GM19239 (cell line): ENCODE results near the gene GPC5.
"Not testable (repeated sequence)": the region's sequence is repeated elsewhere in the genome, so short reads cannot be mapped to it uniquely, and the experiment has no call there.

Source experiments
- DNase-seq: peaks from one replicate; pipeline ENCODE4 v3.0.0; 2011; ENCODE audit warnings: low spot score; ENCODE audit not compliant: insufficient read length
- FAIRE-seq: peaks from 2 replicates; lab custom pipeline; 2011; peaks lifted over from hg19 to GRCh38; lab: Jason Lieb, UNC

Gene GPC5

GRCh38 chr13:92621985-92622384 lies 1223.6 kb downstream of the GPC5 start:
- no peak for FAIRE-seq

GRCh38 chr13:92622905-92623304 lies 1224.5 kb downstream of the GPC5 start:
- FAIRE-seq: no peak
- no peak for DNase-seq

More at GRCh38 chr13:92621985-92622384, 1223.6 kb downstream of the GPC5 start:
- no peak for DNase-seq

DNA sequence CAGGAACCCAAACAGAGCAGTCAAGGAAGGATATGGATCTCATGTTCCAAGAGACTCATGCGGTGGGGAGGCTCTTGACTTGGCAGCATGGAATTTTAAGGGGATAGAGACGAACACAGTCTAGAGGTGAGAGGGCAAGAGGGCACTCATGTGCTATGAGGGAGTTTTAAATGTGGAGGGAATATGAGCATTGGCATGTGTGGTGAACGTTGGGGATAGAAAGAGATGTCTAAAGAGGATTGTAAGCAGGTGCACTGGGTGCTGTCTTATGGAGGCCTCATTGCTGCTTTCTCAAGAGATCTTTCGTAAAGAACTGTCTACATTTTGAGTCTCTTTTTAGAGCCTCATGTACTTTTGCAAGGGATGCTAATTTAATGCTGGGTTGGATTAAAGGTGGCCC lies 1227.9 kb downstream of the GPC5 start:
- FAIRE-seq (no peak), DNase-seq (no peak)

DNA sequence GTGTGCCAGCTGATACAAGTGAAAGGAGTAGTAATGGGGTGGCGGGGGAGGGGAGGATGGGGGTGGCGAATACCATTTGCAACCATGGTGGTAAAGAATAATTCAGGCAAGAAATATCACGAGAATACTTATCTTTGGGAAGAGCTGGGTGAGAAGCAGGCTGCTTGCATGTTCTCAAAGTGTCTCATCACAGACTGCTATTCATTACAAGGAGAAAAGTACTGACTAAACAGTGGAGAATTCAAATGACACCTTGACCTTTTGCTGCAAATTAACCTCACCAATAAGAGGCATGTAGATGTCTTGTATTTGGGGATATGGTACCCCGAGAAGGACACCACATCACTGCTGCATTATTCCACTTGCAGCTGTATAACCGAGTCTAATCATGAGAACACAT lies 1242.5 kb downstream of the GPC5 start:
- FAIRE-seq (no peak), DNase-seq (no peak)

DNA sequence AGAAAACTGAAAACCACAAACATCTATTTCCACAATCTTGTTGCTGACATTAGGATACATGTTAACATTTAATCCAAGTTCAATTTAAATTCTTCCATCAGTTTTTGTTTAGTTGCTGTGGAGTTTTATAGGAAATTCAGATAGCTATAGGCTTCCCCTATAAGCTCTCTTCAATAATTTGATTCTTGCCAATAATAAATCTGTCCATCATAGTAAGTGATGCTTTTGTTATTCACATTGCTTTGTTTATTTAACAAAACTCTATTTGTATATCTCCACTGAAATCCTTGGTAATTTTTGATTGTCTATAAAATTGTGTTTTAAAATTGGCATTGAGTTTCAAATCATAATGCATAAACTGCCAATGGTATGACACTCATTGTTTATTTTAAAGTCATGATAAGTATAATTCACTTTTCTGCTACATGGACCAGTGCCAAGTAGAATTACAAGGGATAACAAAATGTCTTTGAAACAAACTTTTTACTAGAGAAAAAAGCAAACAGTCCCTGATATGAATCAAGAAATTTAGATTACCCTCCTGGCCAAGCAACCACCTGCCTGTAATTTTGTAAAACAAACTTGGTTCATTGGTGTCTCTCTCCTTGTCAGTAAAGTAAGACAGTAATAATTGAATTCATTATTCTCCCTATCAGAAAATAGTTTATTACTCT lies 1250.9 kb downstream of the GPC5 start:
- FAIRE-seq (no peak), DNase-seq (no peak)

DNA sequence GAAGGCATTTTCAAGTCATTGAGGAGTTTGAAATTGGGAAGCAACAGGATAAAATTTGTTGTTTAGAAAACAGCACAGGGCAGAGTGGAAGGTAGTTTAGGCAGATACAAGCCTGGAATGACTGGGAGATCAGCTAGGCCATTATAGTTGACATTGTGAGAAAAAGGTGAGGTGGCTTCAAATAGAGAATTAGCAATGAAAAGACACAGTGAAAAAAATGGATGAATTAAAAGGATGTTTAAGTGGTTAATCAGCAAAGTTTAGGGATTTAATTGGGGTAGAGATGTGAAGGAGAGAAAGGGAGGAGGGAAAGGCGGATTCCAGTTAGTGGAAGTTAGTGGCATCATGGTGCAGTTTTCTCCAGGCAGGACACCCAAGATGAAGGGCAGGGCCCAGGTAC lies 1257.7 kb downstream of the GPC5 start:
- FAIRE-seq: no peak

GRCh38 chr13:92656648-92657047 lies 1258.2 kb downstream of the GPC5 start:
- DNase-seq (no peak), FAIRE-seq (no peak)

More for the DNA sequence above, 1257.7 kb downstream of the GPC5 start:
- DNase-seq: no peak

- no peak for DNase-seq
- no peak for FAIRE-seq
Measured at GRCh38 chr13:92657565-92657964, 1259.1 kb downstream of the GPC5 start.

- no peak for FAIRE-seq
- DNase-seq: no peak
Measured at GRCh38 chr13:92658293-92658692, 1259.9 kb downstream of the GPC5 start.

DNA sequence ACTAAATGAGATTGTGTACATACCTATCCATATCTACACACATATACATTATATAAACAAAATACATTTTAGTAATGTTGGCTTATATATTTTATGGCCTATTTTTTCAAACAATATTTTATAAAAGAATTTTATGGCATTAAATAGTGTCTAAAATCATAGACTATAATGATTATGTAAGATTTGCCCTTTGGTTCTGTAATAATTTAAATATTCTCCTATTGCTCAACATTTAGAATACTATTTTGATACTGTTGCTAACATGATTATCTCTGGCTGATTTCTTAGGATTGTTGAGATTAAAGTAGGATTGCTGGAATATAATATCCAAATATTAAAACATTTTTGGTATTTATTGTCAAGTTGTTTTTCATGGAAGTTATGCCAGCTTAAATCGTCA lies 1263.0 kb downstream of the GPC5 start:
- no peak for FAIRE-seq
- DNase-seq: no peak

- no peak for FAIRE-seq
- no peak for DNase-seq
Measured at GRCh38 chr13:92668157-92668556, 1269.7 kb downstream of the GPC5 start.

- no peak for FAIRE-seq
- DNase-seq: no peak
Measured at GRCh38 chr13:92670096-92670495, 1271.7 kb downstream of the GPC5 start.

DNA sequence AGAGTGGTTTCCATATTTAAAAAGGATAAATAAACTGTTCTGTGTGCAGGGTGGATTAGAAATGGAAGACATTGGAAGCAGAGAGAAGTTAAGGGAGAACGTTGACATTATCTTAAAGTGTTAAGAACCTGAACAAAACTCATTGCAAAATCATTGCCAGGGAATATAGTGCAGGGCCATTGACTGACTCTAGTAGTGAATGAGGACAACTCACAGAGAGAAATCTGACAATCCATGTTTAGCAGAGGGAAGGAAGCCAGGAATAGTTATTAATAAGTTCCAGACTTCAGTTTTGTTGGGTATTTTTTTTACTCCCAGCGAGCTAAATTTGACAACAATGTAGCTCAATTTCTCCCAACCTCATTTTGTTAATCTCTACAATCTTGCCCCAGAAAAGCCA lies 1273.4 kb downstream of the GPC5 start:
- no peak for DNase-seq
- FAIRE-seq: no peak

DNA sequence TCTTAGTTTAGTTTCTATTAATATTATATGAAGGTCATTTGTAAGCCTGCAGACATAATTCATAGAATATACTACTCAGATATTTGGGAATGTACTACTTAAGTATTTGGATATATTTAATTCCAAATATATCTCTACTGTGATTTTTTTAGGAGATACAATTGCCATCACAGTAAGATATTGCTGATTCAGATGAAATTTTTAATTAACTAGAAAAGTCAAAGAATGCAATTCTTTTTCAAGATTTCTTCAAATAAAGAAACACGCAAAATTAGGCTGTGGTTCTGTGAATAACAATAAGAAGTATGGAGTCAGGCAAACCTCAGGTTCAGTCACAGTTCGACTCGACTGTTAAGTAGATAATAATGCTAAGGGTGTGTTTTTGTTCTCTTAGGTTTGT lies 1277.8 kb downstream of the GPC5 start:
- FAIRE-seq: no peak

GRCh38 chr13:92677571-92677970 lies 1279.2 kb downstream of the GPC5 start:
- FAIRE-seq: no peak
- no peak for DNase-seq

More for the DNA sequence above, 1277.8 kb downstream of the GPC5 start:
- DNase-seq: no peak

DNA sequence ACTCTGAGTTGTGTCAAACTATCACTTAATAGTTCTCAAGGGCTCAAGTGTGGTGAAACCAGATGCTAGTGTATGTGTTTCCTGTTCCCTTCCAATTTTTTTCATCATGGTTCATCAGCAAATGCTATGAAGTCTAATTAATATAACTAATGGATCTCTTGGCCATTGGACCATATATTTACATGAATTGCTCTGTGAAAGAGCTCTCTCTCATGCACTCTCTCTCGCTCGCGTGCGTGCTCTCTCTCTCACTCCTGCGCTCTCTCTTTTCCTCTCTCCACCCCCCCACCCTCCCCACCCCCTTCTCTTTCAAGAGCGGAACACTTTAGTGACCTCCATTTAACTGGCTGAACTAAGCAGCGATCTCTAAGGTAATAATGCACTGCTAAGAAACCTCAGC lies 1281.2 kb downstream of the GPC5 start:
- DNase-seq (no peak), FAIRE-seq (no peak)

DNA sequence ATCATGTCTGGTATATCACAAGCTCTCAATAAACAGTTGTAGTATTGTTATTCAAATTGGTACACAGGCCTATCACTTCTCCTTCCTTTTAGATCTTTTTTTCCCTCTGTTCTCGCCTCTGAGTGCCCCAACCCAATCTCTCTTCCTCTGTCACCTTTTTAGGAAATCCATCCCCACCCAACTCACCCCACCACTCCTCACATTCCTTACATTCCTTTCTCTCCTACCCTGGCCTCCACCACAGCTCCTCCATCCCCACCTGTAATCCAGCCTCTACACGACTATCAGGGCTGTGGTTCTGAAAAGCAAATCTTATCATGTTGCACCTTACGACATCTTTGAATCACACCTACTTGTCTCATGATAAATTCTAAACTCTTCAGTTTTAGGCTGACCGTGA lies 1282.8 kb downstream of the GPC5 start:
- no peak for DNase-seq

DNA sequence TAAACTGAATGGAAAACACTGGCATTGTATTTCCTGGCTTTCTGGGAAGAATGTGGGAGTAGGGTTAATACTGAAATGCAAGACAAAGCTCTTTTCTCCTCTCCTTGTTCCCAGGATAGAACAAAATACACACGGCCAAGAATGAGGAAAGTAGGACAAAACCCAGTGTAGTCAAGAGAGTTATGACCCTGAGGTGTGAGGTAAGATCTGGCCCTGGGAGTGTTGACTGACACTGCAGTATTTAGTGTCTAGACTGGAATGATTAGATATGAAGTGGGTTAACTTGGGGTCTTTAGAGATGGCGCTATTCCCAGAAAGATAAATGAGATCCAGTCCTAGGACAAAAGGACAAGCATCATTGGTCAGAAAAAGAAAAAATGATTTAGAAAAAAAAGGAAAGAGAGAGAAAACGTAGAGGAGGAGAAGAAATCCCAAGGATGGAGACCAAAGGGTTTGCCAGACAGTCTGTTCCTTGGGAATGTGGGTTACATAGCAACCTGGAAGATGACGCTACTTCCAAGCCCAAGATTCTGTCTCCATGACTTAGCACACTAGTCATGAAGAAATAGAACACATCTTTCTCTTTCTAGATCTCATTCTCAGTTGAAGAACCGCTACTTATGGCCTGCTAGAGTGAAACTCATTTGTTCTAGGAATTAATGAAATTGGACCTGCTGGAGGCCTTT lies 1284.6 kb downstream of the GPC5 start:
- no peak for FAIRE-seq

More for the DNA sequence above, 1282.8 kb downstream of the GPC5 start:
- FAIRE-seq: no peak

DNA sequence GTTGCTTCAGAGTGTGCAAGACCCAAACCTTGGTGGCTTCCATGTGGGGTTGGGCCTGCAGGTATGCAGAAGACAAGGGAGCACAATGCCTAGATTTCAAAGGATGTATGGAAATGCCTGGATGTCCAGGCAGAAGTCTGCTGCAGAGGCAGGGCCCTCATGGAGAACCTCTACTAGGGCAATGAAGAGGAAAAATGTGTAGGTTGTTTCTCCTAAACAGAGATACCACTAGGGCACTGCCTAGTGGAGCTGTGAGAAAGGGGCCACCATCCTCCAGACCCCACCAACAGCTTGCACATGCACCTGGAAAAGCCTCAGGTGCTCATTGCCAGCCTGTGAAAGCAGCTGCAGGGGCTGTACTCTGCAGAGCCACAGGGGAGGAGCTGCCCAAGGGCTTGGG lies 1295.6 kb downstream of the GPC5 start:
- no peak for DNase-seq
- no peak for FAIRE-seq

More for the DNA sequence above, 1284.6 kb downstream of the GPC5 start:
- DNase-seq: no peak

- not testable (repeated sequence) for DNase-seq, FAIRE-seq
Measured at GRCh38 chr13:92695827-92696226, 1297.4 kb downstream of the GPC5 start.

DNA sequence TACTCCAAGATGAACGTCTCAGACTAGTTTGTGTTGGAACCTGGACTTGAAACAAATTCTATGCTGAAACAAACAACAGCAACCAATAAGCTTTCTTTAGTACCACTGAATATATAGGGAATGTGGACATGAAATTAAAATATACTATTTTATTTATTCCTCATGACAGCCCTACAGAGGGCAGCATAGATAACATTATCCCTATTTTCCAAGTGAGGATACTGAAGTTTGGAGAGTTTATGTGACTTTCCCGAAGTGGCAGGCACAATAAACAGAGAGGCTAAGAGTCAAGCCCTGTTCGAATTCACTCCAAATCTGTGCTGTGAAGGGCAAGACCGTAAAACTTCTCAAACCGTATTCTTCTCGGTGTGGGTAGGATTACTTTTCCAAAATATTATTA lies 1318.3 kb downstream of the GPC5 start:
- DNase-seq (no peak), FAIRE-seq (no peak)

- DNase-seq (no peak), FAIRE-seq (no peak)
Measured at GRCh38 chr13:92717857-92718256, 1319.4 kb downstream of the GPC5 start.
